Fibroblast of the aortic adventitia (primary cell): ENCODE measurements around the gene CLPX. TPM values are rescaled to one million over a fixed set of nuclear protein-coding genes. Genes with fewer than 3 reads are reported as not detected.

Source experiments
- DNase-seq: peaks from one replicate; pipeline ENCODE4 v3.0.0-alpha.2; 2010; ENCODE audit warnings: low read depth
- H3K4me3 ChIP-seq: 2 replicates; pipeline ENCODE4 v1.5.1; 2011; ENCODE audit warnings: low read depth, mild to moderate bottlenecking, control low read depth, low read length, moderate library complexity
- CTCF ChIP-seq: IDR thresholded peaks from 2 replicates; pipeline ENCODE4 v1.5.1; 2011; ENCODE audit warnings: mild to moderate bottlenecking, low read length, control low read depth, inconsistent platforms; ENCODE audit not compliant: insufficient read depth
- total RNA-seq: library from RNA; depleted of rRNA; stranded (reverse); fragments of >200 nt; gene quantifications from 2 replicates; pipeline ENCODE4 v1.2.3, GENCODE V29; 2012; ENCODE audit warnings: low replicate concordance

CLPX gene
- total RNA-seq, 1 donor = 40.4 TPM

- no peak overlapping the region for H3K4me3 ChIP-seq
- DNase-seq = no peak
- no peak for TF ChIP-seq CTCF
Measured at GRCh38 chr15:65175511-65175910, 9.6 kb downstream of the CLPX start.

- DNase-seq = no peak
- H3K4me3 ChIP-seq = no peak overlapping the region
- no peak for TF ChIP-seq CTCF
Measured at GRCh38 chr15:65174509-65174908, 10.6 kb downstream of the CLPX start.

- DNase-seq = no peak
- H3K4me3 ChIP-seq = no peak overlapping the region
- no peak for TF ChIP-seq CTCF
Measured at GRCh38 chr15:65172531-65172930, 12.6 kb downstream of the CLPX start.

- no peak for TF ChIP-seq CTCF
- H3K4me3 ChIP-seq = no peak overlapping the region
- DNase-seq = no peak
Measured at GRCh38 chr15:65171428-65171827, 13.7 kb downstream of the CLPX start.

- DNase-seq = no peak
- no peak overlapping the region for H3K4me3 ChIP-seq
- no peak for TF ChIP-seq CTCF
Measured at GRCh38 chr15:65165875-65166274, 19.3 kb downstream of the CLPX start.

GRCh38 chr15:65164139-65164538, 21.0 kb downstream of the CLPX start:
- no peak for DNase-seq
- TF ChIP-seq CTCF = no peak
- H3K4me3 ChIP-seq = no peak overlapping the region

GRCh38 chr15:65163041-65163440, 22.1 kb downstream of the CLPX start:
- TF ChIP-seq CTCF = no peak
- no peak for DNase-seq
- no peak overlapping the region for H3K4me3 ChIP-seq
